Fibroblast of gingiva (primary cell): ENCODE data around the gene NTS.
A peak's percentile ranks its signal among the peaks of the same experiment; 100 is the strongest.

Experiments
- DNase-seq: peaks from one replicate; pipeline ENCODE4 v3.0.0-alpha.2; 2011; ENCODE audit warnings: low read depth

NTS gene

DNA sequence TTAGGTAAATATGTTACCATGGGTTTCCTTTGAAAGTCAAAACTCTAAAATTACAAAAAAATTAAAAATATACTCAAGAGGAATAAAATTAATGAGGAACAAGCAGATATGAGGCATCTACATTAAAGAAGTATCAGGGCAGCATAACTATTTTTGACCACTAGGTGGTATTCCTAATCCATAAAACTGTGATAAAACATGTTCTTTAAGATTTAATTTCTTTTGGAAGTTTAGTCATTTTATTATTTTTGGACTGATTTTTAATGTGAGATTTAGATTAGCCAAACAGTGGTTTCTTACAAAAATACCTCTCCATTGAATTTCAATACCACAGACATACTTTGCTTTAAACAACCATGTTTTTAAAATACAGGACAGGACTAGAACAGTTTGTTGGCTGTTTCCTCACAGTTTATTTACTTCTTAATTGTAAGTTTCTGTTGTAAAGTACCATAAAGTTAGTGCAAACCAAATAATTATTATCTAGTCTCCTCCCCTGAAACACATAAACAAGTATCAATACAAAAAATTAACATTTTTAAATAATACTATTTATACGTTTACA is 49.8 kb downstream of the NTS start:
- peak; percentile 32 for DNase-seq

DNA sequence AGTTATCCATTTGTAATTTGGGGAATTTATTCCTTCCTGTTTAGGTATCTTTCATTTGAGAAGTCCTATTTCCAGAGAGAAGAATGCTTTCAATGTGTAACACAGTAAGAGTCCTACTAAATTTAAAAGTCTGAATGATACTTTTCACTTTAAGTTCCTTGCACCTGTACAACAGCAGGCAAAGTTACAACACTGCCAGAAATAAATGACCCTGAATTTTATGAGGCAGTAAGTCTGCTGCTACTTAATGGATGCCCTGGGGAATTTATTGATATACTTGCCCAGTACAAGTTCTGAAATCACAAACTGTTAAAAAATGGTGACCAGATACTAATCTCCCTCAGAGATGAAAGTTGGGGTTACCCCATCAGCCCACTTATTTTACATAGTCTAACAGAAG is 53.1 kb downstream of the NTS start:
- no peak for DNase-seq
